Bronchial epithelial cell (primary cell): Measurements from ENCODE around the gene HSPA1L. TPM values are rescaled to one million over a fixed set of nuclear protein-coding genes. Genes with fewer than 3 reads are reported as not detected.

Experiments
- DNase-seq: peaks from one replicate; pipeline ENCODE4 v3.0.0-alpha.2; 2010; ENCODE audit warnings: low read depth
- FAIRE-seq: peaks from 2 replicates; lab custom pipeline; 2011; peaks lifted over from hg19 to GRCh38; lab: Jason Lieb, UNC
- H3K27me3 ChIP-seq: 2 replicates; pipeline ENCODE4 v1.5.1; 2011; ENCODE audit warnings: low read length; ENCODE audit not compliant: control insufficient read depth, insufficient read depth
- H3K36me3 ChIP-seq: 2 replicates; pipeline ENCODE4 v1.5.1; 2011; ENCODE audit warnings: low read length; ENCODE audit not compliant: control insufficient read depth, insufficient read depth
- H3K4me3 ChIP-seq: 2 replicates; pipeline ENCODE4 v1.5.1; 2011; ENCODE audit warnings: mild to moderate bottlenecking, low read depth, low read length, control low read depth
- total RNA-seq: library from RNA; depleted of rRNA; stranded (reverse); fragments of >200 nt; gene quantifications from 2 replicates; pipeline ENCODE4 v1.2.1, GENCODE V29; 2014
- TF ChIP-seq, protein P1 (sequence below): IDR thresholded peaks from 2 replicates; pipeline ENCODE4 v1.5.1; 2011; ENCODE audit warnings: mild to moderate bottlenecking, moderate library complexity, low read length, control low read depth, inconsistent platforms; ENCODE audit not compliant: insufficient read depth, severe bottlenecking

The HSPA1L gene
- total RNA-seq, 1 donor from 2014 or later, result 0.53 TPM

DNA sequence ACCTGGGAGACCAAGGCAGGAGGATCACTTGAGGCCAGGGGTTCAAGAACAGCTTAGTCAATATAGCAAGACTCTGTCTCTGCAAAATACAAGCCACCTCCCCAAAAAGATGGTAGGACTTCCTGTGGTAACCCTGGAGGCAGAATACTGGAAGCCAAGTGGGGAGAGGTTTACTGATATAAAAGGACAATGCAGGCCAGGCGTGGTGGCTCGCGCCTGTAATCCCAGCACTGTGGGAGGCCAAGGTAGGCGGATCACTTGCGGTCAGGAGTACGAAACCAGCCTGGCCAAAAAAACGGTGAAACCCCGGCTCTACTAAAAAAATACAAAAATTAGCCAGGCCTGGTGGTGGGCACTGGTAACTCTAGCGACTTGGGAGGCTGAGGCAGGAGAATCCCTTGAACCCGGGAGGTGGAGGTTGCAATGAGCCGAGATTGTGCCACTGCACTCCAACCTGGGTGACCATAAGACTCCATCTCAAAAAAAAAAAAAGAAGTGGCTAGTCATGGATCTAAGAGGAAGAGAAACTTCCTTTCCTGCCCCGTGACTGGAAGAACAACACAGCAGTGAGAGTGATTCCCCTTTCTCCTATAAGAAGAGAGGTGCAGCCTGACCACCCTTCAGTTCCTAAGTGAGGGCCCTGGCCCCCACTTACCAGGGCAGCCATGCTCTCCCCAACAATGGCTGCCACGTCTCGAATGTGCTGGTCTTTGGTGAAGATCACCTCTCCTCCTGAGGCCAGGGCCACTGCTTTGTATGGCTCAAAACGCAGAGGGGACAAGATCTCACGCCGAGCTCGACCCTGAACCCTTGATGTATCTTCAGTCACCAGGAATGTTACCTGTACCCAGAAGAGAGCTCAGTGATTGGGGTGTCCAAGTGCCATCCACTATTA, 46.5 kb downstream of the HSPA1L start:
- no peaks in the 10 kb centered on the region for H3K36me3 ChIP-seq
- H3K4me3 ChIP-seq, result no peak overlapping the region
- no peak for FAIRE-seq
- H3K27me3 ChIP-seq, result no peaks in the 10 kb centered on the region
- TF ChIP-seq, protein P1, sequence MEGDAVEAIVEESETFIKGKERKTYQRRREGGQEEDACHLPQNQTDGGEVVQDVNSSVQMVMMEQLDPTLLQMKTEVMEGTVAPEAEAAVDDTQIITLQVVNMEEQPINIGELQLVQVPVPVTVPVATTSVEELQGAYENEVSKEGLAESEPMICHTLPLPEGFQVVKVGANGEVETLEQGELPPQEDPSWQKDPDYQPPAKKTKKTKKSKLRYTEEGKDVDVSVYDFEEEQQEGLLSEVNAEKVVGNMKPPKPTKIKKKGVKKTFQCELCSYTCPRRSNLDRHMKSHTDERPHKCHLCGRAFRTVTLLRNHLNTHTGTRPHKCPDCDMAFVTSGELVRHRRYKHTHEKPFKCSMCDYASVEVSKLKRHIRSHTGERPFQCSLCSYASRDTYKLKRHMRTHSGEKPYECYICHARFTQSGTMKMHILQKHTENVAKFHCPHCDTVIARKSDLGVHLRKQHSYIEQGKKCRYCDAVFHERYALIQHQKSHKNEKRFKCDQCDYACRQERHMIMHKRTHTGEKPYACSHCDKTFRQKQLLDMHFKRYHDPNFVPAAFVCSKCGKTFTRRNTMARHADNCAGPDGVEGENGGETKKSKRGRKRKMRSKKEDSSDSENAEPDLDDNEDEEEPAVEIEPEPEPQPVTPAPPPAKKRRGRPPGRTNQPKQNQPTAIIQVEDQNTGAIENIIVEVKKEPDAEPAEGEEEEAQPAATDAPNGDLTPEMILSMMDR, result no peak
- no peak for DNase-seq

DNA sequence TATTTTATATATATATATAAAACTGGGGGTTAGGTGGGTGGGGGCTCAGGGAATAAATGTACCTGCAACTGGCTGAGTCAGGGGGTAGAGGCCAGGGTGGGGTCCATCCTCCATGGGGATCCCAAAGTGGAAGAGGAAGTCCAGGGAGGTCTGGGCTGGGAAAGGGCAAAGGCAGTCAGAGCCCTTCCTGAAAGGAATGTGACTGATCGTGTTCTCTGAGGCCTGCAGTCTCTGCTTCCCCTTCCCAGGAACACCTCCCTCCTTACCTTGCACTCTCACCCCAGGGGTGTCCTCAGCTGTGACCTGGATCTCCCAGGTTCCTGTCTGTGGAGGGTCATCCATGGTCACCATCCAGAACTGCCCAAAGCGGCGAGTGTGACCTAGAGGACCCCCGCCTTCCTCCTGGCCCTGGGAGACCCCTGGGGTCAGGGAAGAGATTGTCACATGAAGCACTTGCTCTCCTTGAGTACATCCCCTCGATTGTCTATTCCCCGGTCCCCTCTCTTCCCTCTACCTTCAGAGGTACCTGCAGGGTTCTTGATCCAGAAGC, 47.9 kb downstream of the HSPA1L start:
- TF ChIP-seq, protein P1, result no peak
- FAIRE-seq (no peak), DNase-seq (no peak)
- H3K4me3 ChIP-seq, result no peak overlapping the region
- no peaks in the 10 kb centered on the region for H3K36me3 ChIP-seq
- H3K27me3 ChIP-seq, result no peaks in the 10 kb centered on the region

DNA sequence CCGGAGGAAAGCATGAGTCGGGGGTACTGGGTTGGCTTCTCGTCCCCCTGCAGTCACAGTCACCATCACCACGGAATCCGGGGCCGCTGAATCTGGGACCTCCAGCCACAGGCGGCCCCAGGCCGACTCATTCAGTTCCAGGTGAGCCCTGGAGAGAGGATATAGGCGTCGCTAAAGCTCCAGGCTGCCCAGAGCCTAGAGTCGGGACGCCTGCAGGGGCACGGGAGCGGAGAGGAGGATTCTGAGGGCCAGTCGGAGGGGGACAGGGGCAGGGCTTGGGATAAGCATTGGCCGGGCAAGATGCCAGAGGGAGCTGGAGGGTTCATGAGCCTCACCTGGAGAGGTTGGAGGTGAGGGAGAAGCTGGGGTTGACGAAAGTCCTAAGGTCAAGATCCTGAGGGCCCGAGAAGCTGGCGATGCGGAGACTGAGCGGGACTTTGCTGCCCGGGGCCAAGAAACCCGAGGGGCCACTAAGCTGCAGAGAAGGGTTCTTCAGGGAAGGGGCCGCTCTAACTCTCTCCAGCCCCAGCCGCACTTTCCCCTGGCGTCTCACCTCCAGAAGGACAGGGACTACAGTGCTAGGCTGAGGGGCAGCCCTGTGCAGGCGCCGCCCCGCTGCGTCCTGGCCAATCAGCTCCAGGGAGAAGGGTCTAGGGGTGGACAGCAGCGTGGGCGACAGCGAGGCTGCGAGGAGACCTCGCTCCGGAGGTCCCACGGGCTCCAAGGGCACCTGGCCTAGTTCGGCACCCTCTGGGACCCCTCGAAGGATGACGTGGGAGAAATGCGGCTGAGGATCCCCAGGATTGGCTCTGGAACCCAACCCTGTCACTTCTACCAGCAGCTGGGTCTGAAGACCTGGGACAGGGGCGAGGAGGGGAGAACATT, 48.9 kb downstream of the HSPA1L start:
- TF ChIP-seq, protein P1, result no peak
- peaks cover 1% of the 10 kb centered on the region for H3K36me3 ChIP-seq
- FAIRE-seq (no peak), DNase-seq (no peak)
- no peaks in the 10 kb centered on the region for H3K27me3 ChIP-seq
- H3K4me3 ChIP-seq, result no peak overlapping the region

DNA sequence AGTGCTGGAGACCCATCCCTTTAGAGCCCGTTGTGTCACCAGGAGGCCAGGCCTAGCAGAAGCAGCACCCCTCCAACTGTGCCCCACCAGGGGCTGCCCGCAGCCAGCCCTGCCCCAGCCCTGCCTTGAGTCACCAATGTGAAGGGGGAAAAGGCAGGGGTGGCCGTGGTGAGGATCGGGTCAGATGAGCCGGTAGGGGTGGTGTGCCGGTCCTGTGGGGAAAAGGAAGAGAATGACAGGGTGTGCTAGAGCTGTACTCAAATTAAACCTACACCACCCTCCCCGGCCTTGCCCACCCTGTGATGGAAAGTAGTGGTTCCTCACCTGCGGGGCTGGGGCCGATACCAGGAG, 49.5 kb downstream of the HSPA1L start:
- FAIRE-seq, result no peak
- no peaks in the 10 kb centered on the region for H3K27me3 ChIP-seq

DNA sequence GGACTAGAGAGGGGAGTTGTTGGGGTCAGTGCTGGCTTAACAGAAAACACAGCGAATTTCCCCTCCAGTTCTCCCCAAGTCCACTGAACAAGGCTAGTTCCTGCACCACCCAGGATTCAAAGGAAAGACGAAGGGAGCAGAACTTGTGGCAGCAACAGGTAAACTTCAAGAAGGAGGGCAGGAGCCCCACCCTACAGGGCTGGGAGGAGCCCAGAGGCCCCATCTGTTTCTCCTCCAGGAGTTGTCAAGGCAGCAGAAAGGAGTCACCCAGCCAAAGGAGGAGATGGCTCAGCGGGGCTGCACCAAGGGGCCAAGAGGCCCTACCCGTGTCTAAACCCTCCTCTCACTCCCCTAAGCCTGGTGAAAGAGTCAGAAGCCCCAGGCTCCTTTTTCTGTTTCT, 50.9 kb downstream of the HSPA1L start:
- Histone ChIP-seq H3K36me3 (peaks cover 8% of the 10 kb centered on the region), H3K27me3 (no peaks in the 10 kb centered on the region), H3K4me3 (no peak overlapping the region)
- TF ChIP-seq, protein P1, result no peak
- FAIRE-seq, result no peak
- DNase-seq, result no peak

More for the DNA sequence above, 49.5 kb downstream of the HSPA1L start:
- peaks cover 2% of the 10 kb centered on the region for H3K36me3 ChIP-seq
- TF ChIP-seq, protein P1, result no peak
- no peak for DNase-seq
- no peak overlapping the region for H3K4me3 ChIP-seq
